ENCODE results near the gene SLK. TPM values are rescaled to one million over a fixed set of nuclear protein-coding genes. Genes with fewer than 3 reads are reported as not detected.

The SLK gene
- total RNA-seq, 1 experiment from 2014 or later = 15.5 TPM

DNA sequence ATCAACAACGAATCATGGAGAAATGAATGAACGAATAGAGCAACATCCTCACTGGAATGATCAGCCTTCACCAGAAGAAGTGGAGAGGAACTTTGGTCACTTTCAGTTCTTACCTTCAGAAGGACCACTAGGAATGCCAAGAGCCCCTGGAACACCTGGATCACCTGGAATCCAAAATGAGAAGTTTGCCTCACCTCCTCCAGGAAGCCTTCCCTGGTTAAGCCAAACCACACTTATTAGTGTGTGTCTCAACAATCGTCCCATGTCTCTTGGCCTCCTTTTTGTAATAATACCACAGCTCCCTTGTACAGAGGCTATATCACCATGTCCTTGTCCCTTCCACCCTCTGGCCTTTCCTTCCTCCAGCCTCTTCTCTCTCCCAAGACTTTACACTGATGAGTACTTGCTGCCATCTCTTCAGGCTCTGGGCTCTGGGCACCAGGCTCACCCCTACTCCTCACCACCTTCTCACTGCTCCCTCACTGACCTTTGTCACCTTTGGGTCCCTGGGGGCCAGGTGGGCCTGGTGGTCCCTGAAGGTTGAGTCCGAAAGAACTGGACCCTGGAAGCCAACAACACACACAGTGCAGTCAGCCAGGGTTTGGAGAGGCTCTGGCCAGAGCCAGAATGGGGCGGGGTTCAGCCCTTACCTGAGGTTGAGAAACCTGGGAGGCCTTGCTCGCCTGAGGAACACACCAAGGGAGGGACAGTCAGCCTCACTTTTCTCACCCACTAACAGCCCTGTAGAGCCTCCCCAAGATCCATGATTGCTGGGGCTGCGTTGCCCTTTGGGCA is 72.2 kb downstream of the SLK start:
- DNase-seq (ENCODE audit: low read depth) = no peak
- in situ Hi-C loops (cut with HindIII; ENCODE audit: low pct_unique_long_range_greater_than_20kb, low sequenced_read_pairs) = no loop called here

GRCh38 chr10:104040382-104040781 is 73.4 kb downstream of the SLK start:
- DNase-seq (ENCODE audit: low read depth) = no peak
- in situ Hi-C loops (cut with HindIII; ENCODE audit: low pct_unique_long_range_greater_than_20kb, low sequenced_read_pairs) = no loop called here

DNA sequence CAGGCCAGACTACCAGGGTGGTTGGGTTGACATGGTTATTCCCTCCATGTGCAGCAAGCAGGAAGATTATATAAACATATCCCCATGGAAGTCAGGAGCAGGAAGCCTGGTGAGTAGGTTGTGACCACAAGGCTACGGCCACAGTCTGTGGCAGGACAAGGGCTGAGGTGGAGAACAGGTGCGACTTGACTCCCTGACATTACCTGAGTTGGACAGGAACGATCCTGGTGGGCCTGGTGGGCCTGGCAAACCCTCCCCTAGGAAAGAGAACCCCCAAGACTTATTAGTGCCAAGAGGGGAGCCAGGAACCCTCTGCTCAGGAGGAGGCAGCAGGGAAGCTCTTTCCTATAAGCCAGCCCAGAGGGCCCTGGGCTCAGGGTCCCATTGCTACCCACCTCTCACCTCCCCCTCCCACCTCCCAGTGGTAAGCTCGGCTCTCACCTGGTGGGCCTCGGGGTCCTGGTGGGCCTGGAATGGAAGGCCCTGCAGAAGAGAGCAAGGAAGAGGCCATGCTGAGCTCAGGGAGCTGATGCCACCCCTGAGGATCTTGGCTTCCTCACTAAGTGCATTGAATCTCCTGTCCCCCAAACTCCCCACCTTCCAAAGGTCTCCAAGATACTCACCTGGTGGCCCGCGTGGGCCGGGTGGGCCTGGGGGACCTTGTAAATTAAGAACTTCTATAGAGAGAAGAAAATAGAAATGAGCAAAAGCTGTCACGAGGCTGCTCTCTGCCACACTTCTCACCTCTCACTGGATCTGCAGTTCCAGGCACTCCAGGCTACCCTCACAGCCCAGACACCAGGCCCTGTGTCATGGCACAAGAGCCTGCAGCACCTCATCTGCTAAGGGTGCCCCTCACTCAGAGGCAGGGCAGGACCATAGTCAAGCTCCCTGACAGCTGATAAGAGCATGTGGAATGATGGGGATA is 74.2 kb downstream of the SLK start:
- no peak for DNase-seq (ENCODE audit: low read depth)
- in situ Hi-C loops (cut with HindIII; ENCODE audit: low pct_unique_long_range_greater_than_20kb, low sequenced_read_pairs) = no loop called here

DNA sequence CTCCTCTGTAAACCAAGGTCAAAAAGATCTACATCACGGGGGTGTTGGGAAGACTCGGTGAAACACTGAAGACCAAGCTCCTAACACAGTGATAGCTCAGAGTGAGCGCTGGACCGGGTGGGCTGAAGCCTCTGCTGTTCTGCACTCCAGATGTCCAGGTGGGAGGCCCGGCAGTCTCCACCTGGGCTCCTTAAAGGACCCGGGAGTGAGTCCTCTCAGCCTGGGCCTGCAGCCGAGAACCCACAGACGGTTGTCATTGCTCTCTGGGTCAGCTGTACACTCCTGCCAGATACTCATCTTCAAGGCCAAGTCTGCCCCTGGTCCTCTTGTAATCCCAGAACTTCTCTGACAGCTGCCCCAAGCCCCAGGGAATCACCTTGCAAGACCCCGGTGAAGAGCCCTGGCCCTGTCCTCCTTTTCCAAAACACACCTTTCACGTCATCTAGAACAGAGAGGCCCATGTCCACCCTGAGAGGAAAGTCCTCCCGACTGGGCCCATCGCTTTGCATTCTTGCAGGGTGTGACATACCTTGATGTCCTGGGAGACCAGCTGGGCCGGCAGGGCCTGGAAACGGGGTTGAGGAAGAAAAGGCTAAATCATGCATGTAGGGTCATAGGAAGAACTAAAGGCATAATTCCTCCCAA is 75.1 kb downstream of the SLK start:
- DNase-seq (ENCODE audit: low read depth) = no peak
- in situ Hi-C loops (cut with HindIII; ENCODE audit: low pct_unique_long_range_greater_than_20kb, low sequenced_read_pairs) = no loop called here

DNA sequence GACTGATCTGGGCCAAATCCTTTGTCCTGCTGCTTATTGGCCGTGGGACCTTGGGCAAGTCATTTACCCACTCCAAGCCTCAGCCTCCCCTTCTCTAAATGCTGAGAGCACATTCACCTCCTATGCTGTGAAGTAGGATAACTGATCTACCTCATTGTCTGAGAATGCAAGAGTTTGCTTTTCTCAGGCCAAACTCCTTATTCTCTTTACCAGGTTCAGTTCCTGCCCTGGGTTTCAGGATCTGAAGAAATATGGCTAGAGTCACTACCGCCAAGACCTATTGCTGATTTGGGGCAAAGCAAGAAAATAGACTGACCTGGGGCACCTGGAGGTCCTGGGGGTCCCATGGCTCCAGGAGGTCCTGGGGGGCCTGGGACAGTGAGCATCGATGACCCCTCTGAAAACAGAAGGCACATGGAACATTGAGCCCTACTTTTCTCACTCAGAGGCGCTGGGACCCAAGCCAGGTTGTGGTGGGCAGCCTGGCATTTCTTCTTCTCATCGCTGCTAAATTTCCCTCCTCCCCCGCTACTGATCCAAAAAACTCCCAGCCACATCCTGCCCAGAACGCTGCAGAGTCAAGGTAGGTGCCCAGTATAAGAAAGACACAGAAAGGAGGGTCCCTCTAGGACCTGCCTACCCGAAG is 76.4 kb downstream of the SLK start:
- DNase-seq (ENCODE audit: low read depth) = no peak
- in situ Hi-C loops (cut with HindIII; ENCODE audit: low pct_unique_long_range_greater_than_20kb, low sequenced_read_pairs) = no loop called here

GRCh38 chr10:104043854-104044253 is 76.9 kb downstream of the SLK start:
- in situ Hi-C loops (cut with HindIII; ENCODE audit: low pct_unique_long_range_greater_than_20kb, low sequenced_read_pairs) = no loop called here
- DNase-seq (ENCODE audit: low read depth) = no peak

DNA sequence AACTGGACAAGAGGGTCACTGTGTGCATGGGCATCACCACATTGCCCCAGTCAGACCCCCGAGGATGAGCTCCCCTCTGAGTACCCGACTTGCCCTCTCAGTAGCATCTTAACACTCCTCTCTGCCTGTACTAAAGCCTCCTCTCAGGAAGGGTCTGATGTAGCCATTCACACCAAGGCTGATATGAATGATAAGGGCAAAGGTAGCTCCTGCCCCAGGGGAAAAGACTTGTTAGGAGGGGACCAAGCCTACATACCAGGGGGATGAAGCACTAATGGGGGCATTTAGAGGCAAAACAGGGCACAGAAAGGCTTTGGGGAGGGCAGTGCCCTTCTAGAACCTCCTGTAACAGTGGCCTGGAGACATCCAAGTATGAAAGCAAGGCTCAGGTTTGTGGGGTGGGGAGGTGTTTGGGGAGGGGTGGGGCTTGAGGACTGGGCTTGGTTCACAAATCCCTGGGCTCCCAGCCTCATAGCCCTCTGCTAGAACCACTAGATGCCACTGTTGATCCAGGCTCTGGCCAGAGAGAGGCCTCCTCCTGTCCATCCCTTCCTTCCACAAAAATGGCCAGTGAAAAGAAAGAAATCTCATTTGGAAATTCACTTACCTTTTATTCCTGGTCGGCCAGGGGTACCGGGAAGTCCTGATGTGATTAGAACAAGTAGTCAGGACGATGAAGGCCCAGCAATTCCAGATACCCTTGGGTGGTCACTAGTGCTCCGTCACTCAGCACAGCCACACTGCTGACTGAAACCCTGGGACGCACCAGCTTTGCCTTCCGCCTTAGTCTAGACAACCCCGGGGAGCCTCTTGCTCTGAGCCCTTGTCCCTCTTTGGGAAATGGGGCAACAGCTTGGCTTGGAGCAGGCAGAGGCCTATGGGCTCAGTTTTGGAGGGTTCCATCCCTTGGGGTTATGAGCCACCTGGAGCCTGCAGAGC is 78.5 kb downstream of the SLK start:
- DNase-seq (ENCODE audit: low read depth) = peak; percentile 48
- in situ Hi-C loops (cut with HindIII; ENCODE audit: low pct_unique_long_range_greater_than_20kb, low sequenced_read_pairs) = no loop called here

DNA sequence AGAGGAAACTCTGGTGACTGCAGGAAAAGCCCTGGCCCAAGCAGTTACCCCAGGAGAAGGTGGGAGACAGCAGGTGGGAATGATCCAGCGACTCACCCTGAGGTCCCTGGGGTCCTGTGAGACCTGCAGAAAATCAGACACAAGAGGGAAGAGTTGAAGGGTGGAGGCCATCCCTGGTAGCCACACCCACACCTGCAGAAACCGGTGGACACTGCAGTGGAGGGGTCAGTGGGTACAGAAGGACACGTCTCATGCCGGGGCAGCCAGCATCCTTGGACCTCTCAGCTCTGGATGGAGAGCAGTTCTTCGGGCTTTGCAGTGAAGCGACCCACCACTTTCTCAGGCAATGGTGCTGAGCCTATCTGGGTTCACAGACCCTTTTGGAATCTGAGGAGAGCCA is 79.7 kb downstream of the SLK start:
- in situ Hi-C loops (cut with HindIII; ENCODE audit: low pct_unique_long_range_greater_than_20kb, low sequenced_read_pairs) = no loop called here
- DNase-seq (ENCODE audit: low read depth) = no peak

DNA sequence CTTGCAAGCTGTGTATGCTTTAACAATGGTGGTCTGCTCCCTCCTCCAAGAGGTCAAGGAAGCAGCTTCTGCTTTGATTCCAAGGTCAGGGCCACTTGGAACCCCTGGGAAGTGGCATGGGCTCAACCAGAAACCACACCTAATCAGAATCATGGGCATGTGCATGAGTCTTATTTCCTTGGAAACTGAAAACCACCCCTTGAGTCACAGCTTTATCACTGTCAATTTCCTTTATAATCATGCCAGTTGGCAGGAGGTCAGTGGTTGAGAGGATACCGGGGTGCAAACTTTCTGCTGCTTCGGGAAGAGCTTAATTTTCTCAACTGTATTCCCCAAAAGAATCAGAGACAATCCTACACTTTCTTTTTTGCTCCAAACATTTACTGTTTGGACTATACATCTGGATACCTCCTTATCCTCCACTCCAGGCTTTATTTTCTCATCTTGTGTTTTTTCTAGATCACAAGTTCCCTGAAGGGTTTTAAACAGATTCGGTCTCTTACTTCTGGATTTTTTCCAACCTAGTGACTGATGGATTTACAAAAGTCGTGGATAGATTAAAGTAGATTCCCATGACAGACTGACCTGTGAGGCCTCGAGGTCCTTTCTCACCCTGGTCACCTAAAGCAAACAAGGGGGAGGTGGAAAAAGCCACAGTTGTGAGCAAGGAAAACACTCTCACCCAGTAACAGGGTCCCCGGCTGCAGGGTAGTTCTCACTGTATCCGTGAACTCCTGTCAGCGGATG is 82.7 kb downstream of the SLK start:
- in situ Hi-C loops (cut with HindIII; ENCODE audit: low pct_unique_long_range_greater_than_20kb, low sequenced_read_pairs) = no loop called here
- DNase-seq (ENCODE audit: low read depth) = no peak

GRCh38 chr10:104052431-104052830 is 85.5 kb downstream of the SLK start:
- in situ Hi-C loops (cut with HindIII; ENCODE audit: low pct_unique_long_range_greater_than_20kb, low sequenced_read_pairs) = no loop called here
- no peak for DNase-seq (ENCODE audit: low read depth)

- DNase-seq (ENCODE audit: low read depth) = no peak
- in situ Hi-C loops (cut with HindIII; ENCODE audit: low pct_unique_long_range_greater_than_20kb, low sequenced_read_pairs) = no loop called here
Measured at GRCh38 chr10:104053201-104053600, 86.3 kb downstream of the SLK start.

DNA sequence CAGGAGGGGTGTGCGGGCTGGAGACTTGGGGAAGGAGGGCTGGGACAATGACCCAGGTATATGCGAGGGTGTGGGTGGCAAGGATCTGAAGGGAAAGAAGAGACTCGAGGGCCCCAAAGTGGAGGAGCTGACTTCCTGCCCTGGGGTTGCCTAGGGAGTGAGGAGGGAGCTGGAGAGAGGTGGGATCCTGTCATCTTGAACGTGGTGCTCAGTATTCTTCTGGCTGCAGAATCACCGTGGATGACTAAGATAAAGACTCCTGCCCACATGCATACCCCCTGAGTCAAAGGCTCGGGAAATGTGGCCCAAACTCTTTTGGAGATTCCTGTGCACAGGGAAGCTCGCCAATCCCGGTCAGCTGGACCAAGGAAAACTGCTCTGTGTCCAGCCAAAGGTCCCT is 87.5 kb downstream of the SLK start:
- DNase-seq (ENCODE audit: low read depth) = no peak
- in situ Hi-C loops (cut with HindIII; ENCODE audit: low pct_unique_long_range_greater_than_20kb, low sequenced_read_pairs) = no loop called here

GRCh38 chr10:104056619-104057273 is 89.8 kb downstream of the SLK start:
- DNase-seq (ENCODE audit: low read depth) = no peak
- in situ Hi-C loops (cut with HindIII; ENCODE audit: low pct_unique_long_range_greater_than_20kb, low sequenced_read_pairs) = no loop called here

GRCh38 chr10:104057717-104058116 is 90.8 kb downstream of the SLK start:
- in situ Hi-C loops (cut with HindIII; ENCODE audit: low pct_unique_long_range_greater_than_20kb, low sequenced_read_pairs) = no loop called here

GRCh38 chr10:104059364-104059763 is 92.4 kb downstream of the SLK start:
- in situ Hi-C loops (cut with HindIII; ENCODE audit: low pct_unique_long_range_greater_than_20kb, low sequenced_read_pairs) = no loop called here
- no peak for DNase-seq (ENCODE audit: low read depth)

More at GRCh38 chr10:104057717-104058116, 90.8 kb downstream of the SLK start:
- no peak for DNase-seq (ENCODE audit: low read depth)

GRCh38 chr10:104061196-104061595 is 94.3 kb downstream of the SLK start:
- no peak for DNase-seq (ENCODE audit: low read depth)
- in situ Hi-C loops (cut with HindIII; ENCODE audit: low pct_unique_long_range_greater_than_20kb, low sequenced_read_pairs) = no loop called here

Measured in Caki2 (cell line).